Measurements from ENCODE around the gene SLC27A5.
"Not testable (repeated sequence)": the region's sequence is repeated elsewhere in the genome, so short reads cannot be mapped to it uniquely, and the experiment has no call there.

SLC27A5 gene

GRCh38 chr19:58522709-58523108, 10.9 kb upstream of the SLC27A5 start:
- DNase-seq (ENCODE audit: low spot score) = no peak

GRCh38 chr19:58521651-58522050, 9.9 kb upstream of the SLC27A5 start:
- DNase-seq (ENCODE audit: low spot score) = no peak

GRCh38 chr19:58520257-58520599, 8.4 kb upstream of the SLC27A5 start:
- DNase-seq (ENCODE audit: low spot score) = no peak

GRCh38 chr19:58519355-58520256, 7.8 kb upstream of the SLC27A5 start, which contains the start of gene ZBTB45:
Gene ZBTB45, minus strand, starts transcription at chr19:58519810. Its CDS starts 2,137 bp downstream, at chr19:58517673.
- DNase-seq (ENCODE audit: low spot score) = peak; percentile 87

- DNase-seq (ENCODE audit: low spot score) = peak; percentile 49
Measured at GRCh38 chr19:58519087-58519354, 7.2 kb upstream of the SLC27A5 start.

GRCh38 chr19:58518256-58519086, 6.7 kb upstream of the SLC27A5 start:
- DNase-seq (ENCODE audit: low spot score) = no peak

- DNase-seq (ENCODE audit: low spot score) = no peak
Measured at GRCh38 chr19:58516964-58517833, 5.4 kb upstream of the SLC27A5 start.

- DNase-seq (ENCODE audit: low spot score) = no peak
Measured at GRCh38 chr19:58516246-58516836, 4.5 kb upstream of the SLC27A5 start.

- DNase-seq (ENCODE audit: low spot score) = no peak
Measured at GRCh38 chr19:58515259-58515658, 3.5 kb upstream of the SLC27A5 start.

- DNase-seq (ENCODE audit: low spot score) = no peak
Measured at GRCh38 chr19:58514564-58515022, 2.8 kb upstream of the SLC27A5 start.

GRCh38 chr19:58513694-58514563, 2.1 kb upstream of the SLC27A5 start:
- peak; percentile 93 for DNase-seq (ENCODE audit: low spot score)

- no peak for DNase-seq (ENCODE audit: low spot score)
Measured at GRCh38 chr19:58513213-58513693, 1.5 kb upstream of the SLC27A5 start.

- no peak for DNase-seq (ENCODE audit: low spot score)
Measured at GRCh38 chr19:58510084-58510862, 1.5 kb downstream of the SLC27A5 start.

GRCh38 chr19:58509731-58510083, 2.1 kb downstream of the SLC27A5 start:
- DNase-seq (ENCODE audit: low spot score) = no peak

GRCh38 chr19:58507602-58508223, 4.1 kb downstream of the SLC27A5 start:
- not testable (repeated sequence) for DNase-seq (ENCODE audit: low spot score)

- DNase-seq (ENCODE audit: low spot score) = no peak
Measured at GRCh38 chr19:58500242-58500641, 11.6 kb downstream of the SLC27A5 start.

- DNase-seq (ENCODE audit: low spot score) = peak; percentile 98
Measured at GRCh38 chr19:58499021-58499927, 12.5 kb downstream of the SLC27A5 start.

- no peak for DNase-seq (ENCODE audit: low spot score)
Measured at GRCh38 chr19:58498316-58499020, 13.3 kb downstream of the SLC27A5 start.

Measured in hematopoietic multipotent progenitor cell treated with erythropoietin and hydrocortisone succinate and interleukin-3 and kit ligand, for 17 days (in vitro differentiated cells).